ENCODE measurements around the gene PRR30.

DNA sequence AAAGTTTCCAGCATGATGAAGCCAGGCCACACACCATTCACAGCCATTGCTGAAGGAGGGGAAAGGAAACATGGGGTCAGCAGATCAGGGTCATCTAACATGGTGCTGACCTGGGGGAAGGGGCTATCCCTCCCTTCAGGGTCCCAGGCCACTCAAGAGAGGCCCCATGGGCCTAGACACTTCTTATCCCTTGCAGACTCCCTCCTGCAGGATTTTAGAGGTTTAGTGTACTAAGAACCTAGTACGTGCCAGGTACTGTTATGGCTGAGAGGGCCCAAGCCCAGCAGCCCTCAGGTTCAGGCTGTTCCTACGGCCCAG, 43.8 kb downstream of the PRR30 start:
- TF ChIP-seq, protein P1, sequence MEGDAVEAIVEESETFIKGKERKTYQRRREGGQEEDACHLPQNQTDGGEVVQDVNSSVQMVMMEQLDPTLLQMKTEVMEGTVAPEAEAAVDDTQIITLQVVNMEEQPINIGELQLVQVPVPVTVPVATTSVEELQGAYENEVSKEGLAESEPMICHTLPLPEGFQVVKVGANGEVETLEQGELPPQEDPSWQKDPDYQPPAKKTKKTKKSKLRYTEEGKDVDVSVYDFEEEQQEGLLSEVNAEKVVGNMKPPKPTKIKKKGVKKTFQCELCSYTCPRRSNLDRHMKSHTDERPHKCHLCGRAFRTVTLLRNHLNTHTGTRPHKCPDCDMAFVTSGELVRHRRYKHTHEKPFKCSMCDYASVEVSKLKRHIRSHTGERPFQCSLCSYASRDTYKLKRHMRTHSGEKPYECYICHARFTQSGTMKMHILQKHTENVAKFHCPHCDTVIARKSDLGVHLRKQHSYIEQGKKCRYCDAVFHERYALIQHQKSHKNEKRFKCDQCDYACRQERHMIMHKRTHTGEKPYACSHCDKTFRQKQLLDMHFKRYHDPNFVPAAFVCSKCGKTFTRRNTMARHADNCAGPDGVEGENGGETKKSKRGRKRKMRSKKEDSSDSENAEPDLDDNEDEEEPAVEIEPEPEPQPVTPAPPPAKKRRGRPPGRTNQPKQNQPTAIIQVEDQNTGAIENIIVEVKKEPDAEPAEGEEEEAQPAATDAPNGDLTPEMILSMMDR (IDR thresholded peaks at IDR 0.05), result no peak
- TF ChIP-seq EP300 (IDR thresholded peaks at IDR 0.05), result no peak
